Measurements from ENCODE around the gene ZNF548. TPM values are rescaled to one million over a fixed set of nuclear protein-coding genes. Genes with fewer than 3 reads are reported as not detected.

The ZNF548 gene
- total RNA-seq, 1 experiment from 2014 or later = 14.7 TPM

DNA sequence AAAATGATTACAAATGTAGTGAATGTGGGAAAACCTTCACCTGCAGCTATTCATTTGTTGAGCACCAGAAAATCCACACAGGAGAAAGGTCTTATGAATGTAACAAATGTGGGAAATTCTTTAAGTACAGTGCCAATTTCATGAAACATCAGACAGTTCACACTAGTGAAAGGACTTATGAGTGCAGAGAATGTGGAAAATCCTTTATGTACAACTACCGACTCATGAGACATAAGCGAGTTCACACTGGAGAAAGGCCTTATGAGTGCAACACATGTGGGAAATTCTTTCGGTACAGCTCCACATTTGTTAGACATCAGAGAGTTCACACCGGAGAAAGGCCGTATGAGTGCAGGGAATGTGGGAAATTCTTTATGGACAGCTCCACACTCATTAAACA is 9.2 kb downstream of the ZNF548 start:
- BruUV-seq (replicated peaks) = no TSS peak

DNA sequence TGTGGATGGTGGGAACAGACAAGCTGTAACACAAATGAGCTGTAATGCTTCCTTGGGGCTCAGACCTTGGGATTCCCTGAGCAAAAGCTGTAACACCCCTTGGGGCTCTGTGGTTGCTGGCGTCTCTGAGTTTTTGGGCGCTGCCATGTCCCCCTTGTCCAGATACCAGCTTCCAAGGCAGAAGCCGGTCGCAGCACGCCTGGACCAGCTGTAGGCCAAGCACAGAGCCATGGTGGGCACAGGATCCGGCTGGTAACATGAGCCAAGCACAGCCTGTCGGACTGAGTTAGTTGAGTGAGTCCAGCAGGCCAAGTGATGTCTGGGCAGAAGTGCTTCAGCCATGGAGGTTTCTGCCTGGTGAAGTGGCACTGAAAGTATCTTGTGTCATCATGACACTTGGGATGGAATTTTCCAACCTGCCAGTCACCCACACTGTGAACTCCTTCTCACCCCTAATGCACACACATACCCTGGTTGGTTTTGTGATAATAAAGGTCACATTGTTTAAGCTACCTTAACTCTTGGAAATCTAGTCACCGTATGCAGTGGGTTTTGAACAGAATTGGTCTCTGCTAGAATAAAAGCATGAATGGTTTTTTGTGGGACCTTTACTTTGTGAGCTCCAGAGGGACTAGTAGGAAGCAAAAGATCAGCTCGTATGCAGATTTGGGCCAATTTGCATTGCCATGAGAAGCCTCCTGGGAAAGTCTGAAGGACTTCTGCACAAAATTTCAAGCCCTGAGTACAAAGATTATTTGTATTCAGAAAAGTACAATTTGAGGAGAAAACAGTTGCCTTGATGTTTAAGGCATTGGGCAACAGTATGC is 14.3 kb downstream of the ZNF548 start:
- no TSS peak for BruUV-seq (replicated peaks)
- intact Hi-C loops (cut with micrococcal nuclease; ENCODE audit: unreplicated experiment) (no loop called here), in situ Hi-C loops (cut with HindIII; ENCODE audit: low pct_unique_long_range_greater_than_20kb, low sequenced_read_pairs) (no loop called here)
- H3K4me3 ChIP-seq (ENCODE audit: low read depth in 2 of 2, low read length in 2 of 2) = no peak overlapping the region
- H3K9me3 ChIP-seq (ENCODE audit: control insufficient read depth, insufficient read depth, low read depth, low read length) = peaks cover 33% of the 10 kb centered on the region
- ChIA-PET POLR2A (no interaction called here), CTCF (no interaction called here)
- H3K27me3 ChIP-seq (ENCODE audit: control insufficient read depth, insufficient read depth, low read length) = no peaks in the 10 kb centered on the region
- ATAC-seq (no peak), DNase-seq (ENCODE audit: low read depth, low spot score) (no peak)
- no peaks in the 10 kb centered on the region for H3K4me1 ChIP-seq (ENCODE audit: control insufficient read depth, insufficient read depth, low read length)
- H3K36me3 ChIP-seq (ENCODE audit: control insufficient read depth, insufficient read depth, low read length) = no peaks in the 10 kb centered on the region
- H3K27ac ChIP-seq (ENCODE audit: low read length) = no peak overlapping the region
- TF ChIP-seq, protein P1, sequence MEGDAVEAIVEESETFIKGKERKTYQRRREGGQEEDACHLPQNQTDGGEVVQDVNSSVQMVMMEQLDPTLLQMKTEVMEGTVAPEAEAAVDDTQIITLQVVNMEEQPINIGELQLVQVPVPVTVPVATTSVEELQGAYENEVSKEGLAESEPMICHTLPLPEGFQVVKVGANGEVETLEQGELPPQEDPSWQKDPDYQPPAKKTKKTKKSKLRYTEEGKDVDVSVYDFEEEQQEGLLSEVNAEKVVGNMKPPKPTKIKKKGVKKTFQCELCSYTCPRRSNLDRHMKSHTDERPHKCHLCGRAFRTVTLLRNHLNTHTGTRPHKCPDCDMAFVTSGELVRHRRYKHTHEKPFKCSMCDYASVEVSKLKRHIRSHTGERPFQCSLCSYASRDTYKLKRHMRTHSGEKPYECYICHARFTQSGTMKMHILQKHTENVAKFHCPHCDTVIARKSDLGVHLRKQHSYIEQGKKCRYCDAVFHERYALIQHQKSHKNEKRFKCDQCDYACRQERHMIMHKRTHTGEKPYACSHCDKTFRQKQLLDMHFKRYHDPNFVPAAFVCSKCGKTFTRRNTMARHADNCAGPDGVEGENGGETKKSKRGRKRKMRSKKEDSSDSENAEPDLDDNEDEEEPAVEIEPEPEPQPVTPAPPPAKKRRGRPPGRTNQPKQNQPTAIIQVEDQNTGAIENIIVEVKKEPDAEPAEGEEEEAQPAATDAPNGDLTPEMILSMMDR (IDR thresholded peaks at IDR 0.05) = no peak
- TF ChIP-seq POLR2AphosphoS5 (IDR thresholded peaks at IDR 0.05; ENCODE audit: low read depth, low read length) (no peak), SIN3A (IDR thresholded peaks at IDR 0.05; ENCODE audit: borderline replicate concordance, insufficient read depth, low read depth, low read length) (no peak), TCF7L2 (IDR thresholded peaks at IDR 0.05; ENCODE audit: low read depth, low read length) (no peak)
- TF ChIP-seq, protein P2, sequence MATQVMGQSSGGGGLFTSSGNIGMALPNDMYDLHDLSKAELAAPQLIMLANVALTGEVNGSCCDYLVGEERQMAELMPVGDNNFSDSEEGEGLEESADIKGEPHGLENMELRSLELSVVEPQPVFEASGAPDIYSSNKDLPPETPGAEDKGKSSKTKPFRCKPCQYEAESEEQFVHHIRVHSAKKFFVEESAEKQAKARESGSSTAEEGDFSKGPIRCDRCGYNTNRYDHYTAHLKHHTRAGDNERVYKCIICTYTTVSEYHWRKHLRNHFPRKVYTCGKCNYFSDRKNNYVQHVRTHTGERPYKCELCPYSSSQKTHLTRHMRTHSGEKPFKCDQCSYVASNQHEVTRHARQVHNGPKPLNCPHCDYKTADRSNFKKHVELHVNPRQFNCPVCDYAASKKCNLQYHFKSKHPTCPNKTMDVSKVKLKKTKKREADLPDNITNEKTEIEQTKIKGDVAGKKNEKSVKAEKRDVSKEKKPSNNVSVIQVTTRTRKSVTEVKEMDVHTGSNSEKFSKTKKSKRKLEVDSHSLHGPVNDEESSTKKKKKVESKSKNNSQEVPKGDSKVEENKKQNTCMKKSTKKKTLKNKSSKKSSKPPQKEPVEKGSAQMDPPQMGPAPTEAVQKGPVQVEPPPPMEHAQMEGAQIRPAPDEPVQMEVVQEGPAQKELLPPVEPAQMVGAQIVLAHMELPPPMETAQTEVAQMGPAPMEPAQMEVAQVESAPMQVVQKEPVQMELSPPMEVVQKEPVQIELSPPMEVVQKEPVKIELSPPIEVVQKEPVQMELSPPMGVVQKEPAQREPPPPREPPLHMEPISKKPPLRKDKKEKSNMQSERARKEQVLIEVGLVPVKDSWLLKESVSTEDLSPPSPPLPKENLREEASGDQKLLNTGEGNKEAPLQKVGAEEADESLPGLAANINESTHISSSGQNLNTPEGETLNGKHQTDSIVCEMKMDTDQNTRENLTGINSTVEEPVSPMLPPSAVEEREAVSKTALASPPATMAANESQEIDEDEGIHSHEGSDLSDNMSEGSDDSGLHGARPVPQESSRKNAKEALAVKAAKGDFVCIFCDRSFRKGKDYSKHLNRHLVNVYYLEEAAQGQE (IDR thresholded peaks at IDR 0.05; ENCODE audit: insufficient read depth in 1 of 2, low read depth in 2 of 2, low read length in 1 of 2) = no peak

More for the DNA sequence above, 9.2 kb downstream of the ZNF548 start:
- Histone ChIP-seq H3K9me3 (ENCODE audit: control insufficient read depth, insufficient read depth, low read depth, low read length) (peaks cover 52% of the 10 kb centered on the region), H3K27ac (ENCODE audit: low read length) (no peak overlapping the region), H3K4me1 (ENCODE audit: control insufficient read depth, insufficient read depth, low read length) (no peaks in the 10 kb centered on the region), H3K36me3 (ENCODE audit: control insufficient read depth, insufficient read depth, low read length) (0 out of 2 replicates have a peak, but pooled peaks cover 2% of the 10 kb centered on the region), H3K4me3 (ENCODE audit: low read depth in 2 of 2, low read length in 2 of 2) (no peak overlapping the region), H3K27me3 (ENCODE audit: control insufficient read depth, insufficient read depth, low read length) (no peaks in the 10 kb centered on the region)
- ATAC-seq (no peak), DNase-seq (ENCODE audit: low read depth, low spot score) (no peak)
- CTCF ChIA-PET = no interaction called here
- in situ Hi-C loops (cut with HindIII; ENCODE audit: low pct_unique_long_range_greater_than_20kb, low sequenced_read_pairs) = no loop called here
- no peak for TF ChIP-seq POLR2AphosphoS5 (IDR thresholded peaks at IDR 0.05; ENCODE audit: low read depth, low read length)
- TF ChIP-seq, protein P2 (IDR thresholded peaks at IDR 0.05; ENCODE audit: insufficient read depth in 1 of 2, low read depth in 2 of 2, low read length in 1 of 2) = no peak
- POLR2A ChIA-PET = no interaction called here
- intact Hi-C loops (cut with micrococcal nuclease; ENCODE audit: unreplicated experiment) = no loop called here
